ENCODE measurements around the gene PARG. TPM values are rescaled to one million over a fixed set of nuclear protein-coding genes. Genes with fewer than 3 reads are reported as not detected.

PARG gene
- total and polyA plus RNA-seq, 2 donors (not counting 3 experiments of a cell fraction or from before 2014, with no cell fraction given): 6.1 to 27.6 TPM

GRCh38 chr10:49827297-49827696, 114.5 kb downstream of the PARG start:
- DNase-seq (ENCODE audit: low read depth, low spot score) (no peak), FAIRE-seq (no peak)
- H3K79me2 ChIP-seq (ENCODE audit: control insufficient read depth, insufficient read depth, low read length): no peaks in the 10 kb centered on the region
- no peak overlapping the region for H3K4me2 ChIP-seq (ENCODE audit: insufficient read depth, low read length)
- no peaks in the 10 kb centered on the region for H3K9me1 ChIP-seq (replicated peaks; ENCODE audit: control insufficient read depth, extremely low read depth, insufficient read depth, low read length)
- H4K20me1 ChIP-seq (replicated peaks; ENCODE audit: control insufficient read depth, extremely low read depth, insufficient read depth, low read length): no peaks in the 10 kb centered on the region
- dilution Hi-C loops (cut with MboI; ENCODE audit: extremely low pct_ligation_motif_present, low sequenced_read_pairs): no loop called here
- POLR2A ChIA-PET: no interaction called here
- H2AFZ ChIP-seq (ENCODE audit: low read depth, low read length): no peak overlapping the region
- no TSS peak for BruUV-seq (replicated peaks)
- TF ChIP-seq JUN (IDR thresholded peaks at IDR 0.05; ENCODE audit: borderline replicate concordance, insufficient read depth, insufficient read length, low read depth): no peak
- no peak for TF ChIP-seq EZH2 (IDR thresholded peaks at IDR 0.05; ENCODE audit: borderline replicate concordance, low read depth, low read length, severe bottlenecking)
- no peak for TF ChIP-seq POLR2AphosphoS5 (IDR thresholded peaks at IDR 0.05; ENCODE audit: insufficient read depth, low read depth, low read length)
- TF ChIP-seq FOS (IDR thresholded peaks at IDR 0.05; ENCODE audit: borderline replicate concordance, insufficient read depth, low read length): no peak
- TF ChIP-seq GATA2 (IDR thresholded peaks at IDR 0.05; ENCODE audit: insufficient read depth, insufficient read length, low read depth, low read length): no peak
- TF ChIP-seq MAX (IDR thresholded peaks at IDR 0.05; ENCODE audit: insufficient read depth, insufficient read length): no peak
- TF ChIP-seq POLR2A (IDR thresholded peaks at IDR 0.05; ENCODE audit: low read depth, low read length): no peak
- no peak for TF ChIP-seq CTCF (IDR thresholded peaks at IDR 0.05; ENCODE audit: extremely low read depth in 1 of 2, insufficient read depth in 1 of 2, low read depth in 1 of 2, low read length in 2 of 2)
- no peak for TF ChIP-seq MYC (IDR thresholded peaks at IDR 0.05; ENCODE audit: low read depth, low read length)
- CTCF ChIA-PET: no interaction called here
- H3K9ac ChIP-seq (replicated peaks; ENCODE audit: extremely low read depth, insufficient read depth, low read length): no peak overlapping the region
- H3K9me3 ChIP-seq (replicated peaks; ENCODE audit: control insufficient read depth, insufficient read depth, low read length): no peaks in the 10 kb centered on the region
- peaks cover 26% of the 10 kb centered on the region for H3K4me1 ChIP-seq (ENCODE audit: control insufficient read depth, extremely low read depth, insufficient read depth, low read length)
- no peak overlapping the region for H3K4me3 ChIP-seq (replicated peaks in 1 of 3; ENCODE audit: insufficient read depth in 1 of 3, low read depth in 1 of 3, low read length in 3 of 3)
- no peaks in the 10 kb centered on the region for H3K27me3 ChIP-seq (ENCODE audit: control insufficient read depth in 2 of 2, insufficient read depth in 2 of 2, low read length in 2 of 2)
- no peak overlapping the region for H3K27ac ChIP-seq (ENCODE audit: insufficient read depth, low read depth, low read length)
- intact Hi-C loops (cut with micrococcal nuclease): no loop called here
- H3K36me3 ChIP-seq (ENCODE audit: control insufficient read depth in 2 of 2, extremely low read depth in 1 of 2, insufficient read depth in 2 of 2, low read length in 2 of 2): no peaks in the 10 kb centered on the region

All from endothelial cell of umbilical vein (primary cell).